Nephron progenitor cell (in vitro differentiated cells): ENCODE results near the gene TGIF1.

Experiments used
- DNase-seq: peaks from one replicate; pipeline ENCODE4 v3.0.0; 2021
- H3K27ac Mint-ChIP-seq: 2 replicates; pipeline ENCODE4 v1.8.0; 2021; ENCODE audit warnings: mild to moderate bottlenecking, moderate library complexity, mixed read lengths
- H3K27me3 Mint-ChIP-seq: 2 replicates; pipeline ENCODE4 v1.8.0; 2021; ENCODE audit warnings: mild to moderate bottlenecking, low read depth, mixed read lengths; ENCODE audit not compliant: poor library complexity
- H3K36me3 Mint-ChIP-seq: 2 replicates; pipeline ENCODE4 v1.8.0; 2021; ENCODE audit warnings: low read depth, mixed read lengths
- H3K4me1 Mint-ChIP-seq: 2 replicates; pipeline ENCODE4 v1.8.0; 2021; ENCODE audit warnings: mixed read lengths
- H3K4me3 Mint-ChIP-seq: 2 replicates; pipeline ENCODE4 v1.8.0; 2021; ENCODE audit warnings: mild to moderate bottlenecking, moderate library complexity, mixed read lengths
- H3K9me3 Mint-ChIP-seq: 2 replicates; pipeline ENCODE4 v1.8.0; 2021; ENCODE audit warnings: mild to moderate bottlenecking, moderate library complexity, mixed read lengths
- TF ChIP-seq, protein P1 (sequence below): fragments of 200-600 bp; sonication (generic); IDR thresholded peaks from 2 replicates; pipeline ENCODE4 v1.5.0; 2021; ENCODE audit warnings: antibody characterized with exemption

The TGIF1 gene

GRCh38 chr18:3415110-3415509, 34.9 kb upstream of the TGIF1 start:
- no peak overlapping the region for H3K4me3 Mint-ChIP-seq
- H3K36me3 Mint-ChIP-seq = no peaks in the 10 kb centered on the region
- no peak for DNase-seq
- H3K4me1 Mint-ChIP-seq = peaks cover 1% of the 10 kb centered on the region
- no peak overlapping the region for H3K27ac Mint-ChIP-seq
- peaks cover 9% of the 10 kb centered on the region for H3K9me3 Mint-ChIP-seq
- TF ChIP-seq, protein P1, sequence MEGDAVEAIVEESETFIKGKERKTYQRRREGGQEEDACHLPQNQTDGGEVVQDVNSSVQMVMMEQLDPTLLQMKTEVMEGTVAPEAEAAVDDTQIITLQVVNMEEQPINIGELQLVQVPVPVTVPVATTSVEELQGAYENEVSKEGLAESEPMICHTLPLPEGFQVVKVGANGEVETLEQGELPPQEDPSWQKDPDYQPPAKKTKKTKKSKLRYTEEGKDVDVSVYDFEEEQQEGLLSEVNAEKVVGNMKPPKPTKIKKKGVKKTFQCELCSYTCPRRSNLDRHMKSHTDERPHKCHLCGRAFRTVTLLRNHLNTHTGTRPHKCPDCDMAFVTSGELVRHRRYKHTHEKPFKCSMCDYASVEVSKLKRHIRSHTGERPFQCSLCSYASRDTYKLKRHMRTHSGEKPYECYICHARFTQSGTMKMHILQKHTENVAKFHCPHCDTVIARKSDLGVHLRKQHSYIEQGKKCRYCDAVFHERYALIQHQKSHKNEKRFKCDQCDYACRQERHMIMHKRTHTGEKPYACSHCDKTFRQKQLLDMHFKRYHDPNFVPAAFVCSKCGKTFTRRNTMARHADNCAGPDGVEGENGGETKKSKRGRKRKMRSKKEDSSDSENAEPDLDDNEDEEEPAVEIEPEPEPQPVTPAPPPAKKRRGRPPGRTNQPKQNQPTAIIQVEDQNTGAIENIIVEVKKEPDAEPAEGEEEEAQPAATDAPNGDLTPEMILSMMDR = no peak
- no peaks in the 10 kb centered on the region for H3K27me3 Mint-ChIP-seq

- no peaks in the 10 kb centered on the region for H3K4me1 Mint-ChIP-seq
- no peak for DNase-seq
- H3K27ac Mint-ChIP-seq = no peak overlapping the region
- H3K4me3 Mint-ChIP-seq = no peak overlapping the region
- no peaks in the 10 kb centered on the region for H3K36me3 Mint-ChIP-seq
- TF ChIP-seq, protein P1 = no peak
- H3K9me3 Mint-ChIP-seq = peaks cover 15% of the 10 kb centered on the region
- H3K27me3 Mint-ChIP-seq = no peaks in the 10 kb centered on the region
Measured at GRCh38 chr18:3418083-3418482, 31.9 kb upstream of the TGIF1 start.

GRCh38 chr18:3420919-3421279, 29.1 kb upstream of the TGIF1 start:
- TF ChIP-seq, protein P1 = no peak
- H3K36me3 Mint-ChIP-seq = no peaks in the 10 kb centered on the region
- peaks cover 22% of the 10 kb centered on the region for H3K4me1 Mint-ChIP-seq
- no peaks in the 10 kb centered on the region for H3K27me3 Mint-ChIP-seq
- DNase-seq = no peak
- no peak overlapping the region for H3K4me3 Mint-ChIP-seq
- peaks cover 15% of the 10 kb centered on the region for H3K9me3 Mint-ChIP-seq
- H3K27ac Mint-ChIP-seq = no peak overlapping the region

DNA sequence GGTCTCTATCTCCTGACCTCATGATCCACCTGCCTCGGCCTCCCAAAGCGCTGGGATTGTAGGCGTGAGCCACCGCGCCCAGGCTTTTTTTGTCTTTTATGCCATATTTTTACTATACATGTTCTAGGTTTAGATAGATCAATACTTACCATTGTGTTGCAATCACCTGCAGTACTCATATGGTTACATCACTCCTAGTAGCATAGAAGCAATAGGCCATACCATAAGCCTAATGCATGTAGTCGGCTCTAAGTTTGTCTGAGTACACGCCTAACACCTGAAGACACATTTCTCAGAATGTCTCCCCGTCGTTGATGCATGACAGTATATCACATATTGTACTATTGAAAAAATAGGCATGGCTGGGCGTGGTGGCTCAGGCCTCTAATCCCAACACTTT, 27.1 kb upstream of the TGIF1 start:
- no peaks in the 10 kb centered on the region for H3K27me3 Mint-ChIP-seq
- TF ChIP-seq, protein P1 = no peak

DNA sequence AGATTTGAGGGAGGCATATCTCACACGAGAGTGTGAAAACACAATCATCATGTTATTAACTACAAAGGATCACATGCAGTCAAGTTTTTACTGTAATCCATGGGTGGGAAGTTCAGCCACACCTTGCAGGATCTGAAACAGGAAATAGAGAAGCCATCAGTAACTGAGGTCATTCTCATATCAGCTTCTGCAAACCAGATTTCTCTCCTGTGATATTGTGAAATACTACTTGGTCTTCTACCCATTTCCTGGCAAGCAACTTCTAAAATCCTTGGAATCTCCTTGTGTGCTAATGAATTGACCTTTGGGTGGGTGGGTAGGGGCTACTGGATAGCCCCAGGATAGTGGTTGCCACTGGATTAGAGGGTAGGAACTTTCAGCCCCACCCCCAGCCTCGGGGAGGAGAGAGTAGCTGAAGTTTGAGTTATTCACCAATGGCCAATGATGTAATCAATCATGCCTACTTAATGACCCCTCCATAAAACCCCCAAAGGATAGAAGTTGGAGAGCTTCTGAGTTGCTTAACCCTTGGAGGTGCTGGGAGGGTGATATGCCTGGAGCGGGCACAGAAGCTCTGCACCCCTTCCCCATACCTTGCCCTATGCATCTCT, 25.6 kb upstream of the TGIF1 start:
- Mint-ChIP-seq H3K9me3 (peaks cover 12% of the 10 kb centered on the region), H3K27ac (no peak overlapping the region), H3K27me3 (no peaks in the 10 kb centered on the region), H3K4me3 (no peak overlapping the region), H3K36me3 (no peaks in the 10 kb centered on the region), H3K4me1 (peaks cover 22% of the 10 kb centered on the region)
- DNase-seq = peak; percentile 25
- TF ChIP-seq, protein P1 = no peak

More for the DNA sequence above, 27.1 kb upstream of the TGIF1 start:
- H3K4me3 Mint-ChIP-seq = no peak overlapping the region
- H3K4me1 Mint-ChIP-seq = peaks cover 22% of the 10 kb centered on the region
- DNase-seq = no peak
- no peaks in the 10 kb centered on the region for H3K36me3 Mint-ChIP-seq
- no peak overlapping the region for H3K27ac Mint-ChIP-seq
- peaks cover 15% of the 10 kb centered on the region for H3K9me3 Mint-ChIP-seq

GRCh38 chr18:3425030-3425429, 24.9 kb upstream of the TGIF1 start:
- DNase-seq = no peak
- Mint-ChIP-seq H3K4me1 (peaks cover 22% of the 10 kb centered on the region), H3K9me3 (peaks cover 6% of the 10 kb centered on the region), H3K4me3 (no peak overlapping the region), H3K27ac (no peak overlapping the region), H3K36me3 (no peaks in the 10 kb centered on the region), H3K27me3 (no peaks in the 10 kb centered on the region)
- TF ChIP-seq, protein P1 = no peak
